H4 (cell line): ENCODE results near the gene ELANE. TPM values are rescaled to one million over a fixed set of nuclear protein-coding genes. Genes with fewer than 3 reads are reported as not detected.
"Not testable (repeated sequence)": the region's sequence is repeated elsewhere in the genome, so short reads cannot be mapped to it uniquely, and the experiment has no call there.

ENCODE experiments used
- DNase-seq: peaks from one replicate; pipeline ENCODE4 v3.0.0-alpha.2; 2015; ENCODE audit warnings: low spot score
- total RNA-seq: library from RNA; depleted of rRNA; stranded (reverse); fragments of >200 nt; shearing (Covaris generic); gene quantifications from 2 replicates; pipeline ENCODE4 v1.2.3, GENCODE V29; 2014

The ELANE gene
- total RNA-seq, 1 experiment from 2014 or later, result not detected

DNA sequence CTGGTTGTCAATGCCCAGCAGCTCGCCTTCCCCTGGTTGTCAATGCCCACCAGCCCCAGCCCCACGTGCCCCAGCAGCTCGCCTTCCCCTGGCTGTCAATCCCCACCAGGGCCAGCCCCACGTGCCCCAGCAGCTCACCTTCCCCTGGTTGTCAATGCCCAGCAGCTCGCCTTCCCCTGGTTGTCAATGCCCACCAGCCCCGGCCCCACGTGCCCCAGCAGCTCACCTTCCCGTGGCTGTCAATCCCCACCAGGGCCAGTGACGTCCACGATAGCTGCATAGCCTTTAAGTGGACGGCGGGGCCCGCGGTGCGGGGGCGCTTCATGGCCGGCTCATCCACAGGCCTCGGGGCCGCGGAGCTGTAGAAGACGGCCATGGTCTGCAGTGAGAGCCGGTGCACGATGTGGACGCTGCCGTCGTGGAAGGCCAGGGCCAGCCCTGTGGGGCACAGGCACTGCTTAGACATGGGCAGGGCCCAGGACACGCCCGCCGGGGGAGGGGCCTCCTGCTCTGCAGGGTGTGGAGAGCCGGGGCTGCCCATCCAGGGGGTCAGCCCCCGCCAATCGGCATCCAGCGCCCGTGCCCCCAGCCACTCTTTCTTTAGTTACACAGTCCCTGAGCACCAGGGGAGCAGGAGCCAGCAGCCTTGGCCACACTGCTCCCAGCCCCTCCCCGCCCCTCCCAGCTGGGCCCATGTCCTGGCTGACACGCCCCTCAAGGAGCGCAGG lies 27.8 kb downstream of the ELANE start:
- DNase-seq, result no peak

DNA sequence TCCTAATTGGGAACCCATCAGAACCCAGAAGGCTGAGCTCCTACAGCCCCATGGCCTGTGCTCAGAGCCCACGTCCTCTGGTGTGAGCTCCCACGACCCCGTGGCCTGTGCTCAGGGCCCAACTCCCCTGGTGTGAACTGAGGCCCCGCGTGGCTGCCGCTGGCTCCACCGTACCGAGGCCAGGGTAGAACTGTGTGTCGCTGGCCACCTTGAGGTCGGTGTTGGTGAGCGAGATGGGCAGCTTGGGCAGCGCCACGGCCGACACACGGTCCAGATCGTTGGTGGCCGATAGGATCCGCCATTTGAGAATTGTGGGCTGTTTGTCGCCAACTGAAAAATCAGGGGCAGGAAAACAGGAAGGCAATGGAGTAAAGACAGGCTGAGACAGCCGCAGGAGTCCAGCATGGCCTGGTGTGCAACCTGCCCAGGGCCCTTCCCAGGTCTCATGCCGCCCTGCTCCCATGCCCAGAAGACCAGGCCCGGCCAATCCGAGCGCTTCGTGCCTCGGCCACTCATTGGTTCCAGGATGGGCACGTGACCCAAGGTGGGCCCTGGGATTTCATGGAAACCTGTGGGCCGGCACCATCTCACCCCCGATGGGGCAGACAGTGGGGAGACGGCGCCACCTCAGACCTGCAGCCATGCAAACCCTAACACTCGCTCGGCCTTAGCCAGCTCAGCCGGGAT lies 29.4 kb downstream of the ELANE start:
- no peak for DNase-seq

DNA sequence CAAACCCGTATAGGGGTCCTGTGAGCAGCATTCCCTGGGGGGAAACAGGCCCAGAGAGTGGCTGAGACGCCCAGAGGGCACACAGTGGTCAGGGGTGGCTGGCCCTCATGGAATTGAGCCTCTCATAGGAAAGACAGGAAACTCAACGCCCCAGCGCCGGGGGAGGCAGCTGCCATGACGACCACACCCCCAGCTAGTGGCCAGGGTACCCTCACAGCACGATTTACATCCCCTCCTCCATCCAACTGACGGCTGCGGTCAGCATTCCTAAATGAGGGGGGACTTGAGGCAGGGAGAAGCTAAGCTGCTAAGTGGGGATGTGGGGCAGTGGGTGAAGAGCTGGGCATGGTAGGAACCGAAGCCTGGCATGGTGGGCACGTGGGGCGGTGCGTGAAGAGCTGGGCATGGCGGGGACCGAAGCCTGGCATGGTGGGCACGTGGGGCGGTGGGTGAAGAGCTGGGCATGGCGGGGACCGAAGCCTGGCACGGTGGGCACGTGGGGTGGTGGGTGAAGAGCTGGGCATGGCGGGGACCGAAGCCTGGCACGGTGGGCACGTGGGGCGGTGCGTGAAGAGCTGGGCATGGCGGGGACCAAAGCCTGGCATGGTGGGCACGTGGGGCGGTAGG lies 30.9 kb downstream of the ELANE start:
- DNase-seq, result no peak

- no peak for DNase-seq
Measured at GRCh38 chr19:883661-884211, 31.6 kb downstream of the ELANE start.

- no peak for DNase-seq
Measured at GRCh38 chr19:884420-885211, 32.5 kb downstream of the ELANE start.

DNA sequence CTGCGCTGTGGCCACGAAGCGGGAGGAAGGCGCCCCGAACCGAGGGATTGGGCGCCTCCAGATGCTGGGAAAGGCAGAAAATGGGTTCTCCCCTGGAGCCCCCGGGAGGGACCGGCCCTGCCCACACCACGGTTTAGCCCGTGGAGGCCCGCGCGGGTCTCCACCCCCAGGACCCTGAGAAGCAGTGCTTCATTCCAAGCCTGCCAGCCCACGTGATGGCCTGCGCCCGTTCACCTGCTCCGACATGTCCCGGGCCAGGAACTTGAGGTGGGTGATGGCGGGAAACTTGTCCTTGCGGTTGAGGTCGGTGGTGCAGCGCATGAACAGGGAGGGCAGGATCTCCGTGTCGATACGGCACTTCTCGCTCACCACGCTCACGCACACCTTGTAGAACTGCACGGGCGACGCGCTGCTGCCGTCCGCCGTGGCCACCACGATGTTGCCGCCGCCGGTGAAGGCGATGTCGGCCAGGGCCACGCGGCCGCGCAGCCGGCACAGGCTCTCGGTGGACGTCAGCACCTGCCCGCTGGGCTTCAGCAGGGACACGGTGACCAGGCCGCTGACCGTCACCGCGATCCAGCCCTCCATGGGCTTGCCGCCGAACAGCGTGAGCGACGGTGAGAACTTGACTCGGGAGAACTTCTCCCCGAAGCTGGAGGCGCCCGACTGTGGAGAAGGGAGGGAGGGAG lies 33.6 kb downstream of the ELANE start:
- DNase-seq, result no peak

- no peak for DNase-seq
Measured at GRCh38 chr19:887072-887471, 35.0 kb downstream of the ELANE start.

DNA sequence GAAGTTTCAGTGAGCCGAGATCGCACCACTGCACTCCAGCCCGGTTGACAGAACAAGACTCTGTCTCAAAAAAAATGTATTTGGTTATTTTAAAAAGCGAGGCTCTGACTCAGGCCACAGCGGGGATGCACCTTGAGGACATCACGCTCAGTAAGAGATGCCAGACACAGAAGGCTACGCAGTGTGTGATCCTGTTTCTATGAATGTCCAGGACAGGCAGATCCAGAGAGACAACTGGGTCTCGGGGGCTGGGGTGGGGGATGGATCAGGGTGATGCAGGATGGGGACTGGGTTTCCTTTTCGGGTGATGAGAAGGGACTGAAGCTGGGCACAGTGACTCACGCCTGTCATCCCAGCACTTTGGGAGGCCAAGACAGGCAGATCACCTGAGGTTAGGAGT lies 35.5 kb downstream of the ELANE start:
- no peak for DNase-seq

- DNase-seq, result no peak
Measured at GRCh38 chr19:888581-889385, 36.7 kb downstream of the ELANE start.

- DNase-seq, result no peak
Measured at GRCh38 chr19:889662-890295, 37.7 kb downstream of the ELANE start.

DNA sequence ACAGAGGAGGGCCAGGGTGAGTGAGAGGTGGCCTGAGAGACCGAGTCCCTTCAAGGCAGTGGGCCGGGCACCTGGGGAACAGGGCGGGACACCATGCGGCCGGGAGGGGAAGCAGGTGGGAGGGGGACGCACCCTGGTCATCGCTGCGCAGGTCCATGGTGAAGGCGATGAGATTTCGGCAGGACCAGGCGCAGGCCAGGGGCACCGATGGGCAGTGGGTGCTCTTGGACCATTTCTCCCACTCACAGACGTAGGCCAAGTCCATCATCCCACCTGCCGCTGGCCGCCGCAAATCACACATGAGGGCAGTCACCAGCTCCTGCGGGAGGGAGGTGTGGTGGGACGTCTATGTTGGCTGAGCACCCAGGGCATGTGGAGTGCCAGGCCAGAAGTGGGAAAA lies 38.7 kb downstream of the ELANE start:
- DNase-seq, result no peak

DNA sequence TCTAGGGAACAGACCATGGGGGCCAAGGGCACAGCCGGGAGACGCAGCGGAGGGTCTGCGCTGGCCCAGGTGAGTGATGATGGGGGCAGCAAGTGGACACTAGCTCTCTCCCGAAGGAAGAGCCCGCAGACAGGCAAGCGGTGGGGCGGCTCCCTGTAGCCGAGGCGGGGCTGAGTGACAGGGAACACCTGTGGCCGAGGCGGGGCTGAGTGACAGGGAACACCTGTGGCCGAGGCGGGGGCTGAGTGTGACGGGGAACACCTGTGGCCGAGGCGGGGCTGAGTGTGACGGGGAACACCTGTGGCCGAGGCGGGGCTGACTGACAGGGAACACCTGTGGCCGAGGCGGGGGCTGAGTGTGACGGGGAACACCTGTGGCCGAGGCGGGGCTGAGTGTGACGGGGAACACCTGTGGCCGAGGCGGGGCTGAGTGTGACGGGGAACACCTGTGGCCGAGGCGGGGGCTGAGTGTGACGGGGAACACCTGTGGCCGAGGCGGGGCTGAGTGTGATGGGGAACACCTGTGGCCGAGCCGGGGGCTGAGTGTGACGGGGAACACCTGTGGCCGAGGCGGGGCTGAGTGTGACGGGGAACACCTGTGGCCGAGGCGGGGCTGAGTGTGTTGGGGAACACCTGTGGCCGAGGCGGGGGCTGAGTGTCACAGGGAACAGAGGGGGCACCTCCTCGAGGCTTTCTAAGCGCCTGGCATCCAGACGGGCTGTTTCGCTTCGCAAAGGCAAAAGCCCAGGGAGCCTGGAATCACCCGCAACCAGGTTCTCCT lies 39.5 kb downstream of the ELANE start:
- not testable (repeated sequence) for DNase-seq

GRCh38 chr19:892243-892893 lies 40.3 kb downstream of the ELANE start:
- DNase-seq, result no peak

GRCh38 chr19:892894-893689 lies 41.0 kb downstream of the ELANE start, which contains the start of the genes MED16 and RNU6-9:
MED16 (minus strand) TSS chr19:893187; CDS start chr19:891131, 2,056 bp downstream.
RNU6-9 (plus strand) TSS chr19:893484.
- peak; percentile 87 for DNase-seq

- no peak for DNase-seq
Measured at GRCh38 chr19:896434-896833, 44.3 kb downstream of the ELANE start.

DNA sequence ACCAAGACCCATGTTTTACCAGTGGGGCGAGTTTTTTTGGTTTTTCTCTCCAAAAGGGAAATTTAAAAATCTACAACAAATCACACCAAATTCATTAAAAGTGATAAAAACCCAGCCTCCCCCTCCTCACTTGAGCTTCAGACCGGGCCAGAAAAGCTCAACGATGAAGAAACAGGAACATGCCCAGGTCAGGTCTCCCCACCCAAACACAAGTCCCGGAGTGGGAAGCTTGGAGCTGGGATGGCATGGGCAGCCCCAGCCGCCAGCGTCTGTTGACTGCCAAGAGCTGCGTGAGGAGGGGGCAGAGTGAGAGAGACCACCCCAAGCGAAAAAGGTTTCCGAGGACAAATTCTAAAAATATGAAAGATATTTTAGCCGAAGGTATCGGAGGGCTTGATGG lies 44.9 kb downstream of the ELANE start:
- DNase-seq, result no peak

DNA sequence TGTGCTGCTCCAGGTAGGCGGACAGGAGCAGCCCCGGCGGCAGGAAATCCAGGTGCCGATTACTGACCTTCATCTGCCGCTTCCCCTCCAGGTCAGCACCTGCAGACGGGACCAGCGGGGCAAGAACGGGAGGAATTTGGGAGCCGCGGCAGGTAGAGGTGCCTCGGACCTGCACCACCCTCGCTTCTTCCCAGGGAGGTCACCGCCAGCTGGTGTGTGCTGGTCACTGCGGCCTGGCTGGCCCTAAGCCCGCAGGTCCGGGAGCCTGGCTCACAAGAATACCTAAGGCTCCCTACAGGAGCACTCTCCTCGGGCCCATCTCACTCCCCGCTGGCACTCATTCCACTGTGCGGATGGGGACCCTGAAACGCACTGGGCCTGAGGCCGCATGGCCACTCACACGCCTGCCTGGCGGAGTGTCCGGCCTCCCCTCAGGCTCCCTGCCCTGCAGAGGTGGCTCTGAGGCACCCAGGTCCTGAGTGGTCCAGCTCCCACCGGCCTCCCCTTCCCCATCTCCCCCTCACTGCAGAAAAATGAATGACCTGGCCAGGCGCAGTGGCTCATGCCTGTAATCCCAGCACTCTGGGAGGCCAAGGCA lies 45.4 kb downstream of the ELANE start:
- no peak for DNase-seq
